Endothelial cell of umbilical vein (primary cell): Measurements from ENCODE around the gene FMNL3.

ENCODE experiments used
- CTCF ChIP-seq, 2 donors: IDR thresholded peaks; 1 replicate in 1 of 2; 2 replicates in 1 of 2; pipeline ENCODE4 v1.5.1; 2011; ENCODE audit warnings: low read length in 2 of 2, mild to moderate bottlenecking in 2 of 2, moderate library complexity in 2 of 2, control low read depth in 1 of 2, inconsistent platforms in 1 of 2, low read depth in 1 of 2; ENCODE audit not compliant: insufficient read depth in 1 of 2; ENCODE audit errors: extremely low read depth in 1 of 2
- EZH2 ChIP-seq: IDR thresholded peaks from 2 replicates; pipeline ENCODE4 v1.6.1; 2012; ENCODE audit warnings: borderline replicate concordance, low read depth, mild to moderate bottlenecking, moderate library complexity, low read length, inconsistent platforms; ENCODE audit not compliant: severe bottlenecking
- FOS ChIP-seq: IDR thresholded peaks from 2 replicates; pipeline ENCODE4 v1.6.1; 2011; ENCODE audit warnings: mild to moderate bottlenecking, low read length, moderate library complexity, borderline replicate concordance; ENCODE audit not compliant: insufficient read depth
- GATA2 ChIP-seq: IDR thresholded peaks from 2 replicates; pipeline ENCODE4 v1.7.0; 2011; ENCODE audit warnings: low read depth, mild to moderate bottlenecking, moderate library complexity, mixed read lengths, low read length; ENCODE audit not compliant: insufficient read length, insufficient read depth
- JUN ChIP-seq: IDR thresholded peaks from 2 replicates; pipeline ENCODE4 v1.6.1; 2011; ENCODE audit warnings: borderline replicate concordance, low read depth; ENCODE audit not compliant: insufficient read length, insufficient read depth
- MAX ChIP-seq: IDR thresholded peaks from 2 replicates; pipeline ENCODE4 v1.6.1; 2011; ENCODE audit not compliant: insufficient read depth, insufficient read length
- MYC ChIP-seq: IDR thresholded peaks from one replicate; pipeline ENCODE4 v1.6.1; 2011; ENCODE audit warnings: mild to moderate bottlenecking, low read depth, low read length
- POLR2A ChIP-seq: IDR thresholded peaks from 2 replicates; pipeline ENCODE4 v1.6.1; 2012; ENCODE audit warnings: low read depth, mild to moderate bottlenecking, control low read depth, low read length
- POLR2AphosphoS5 ChIP-seq: IDR thresholded peaks from 2 replicates; pipeline ENCODE4 v1.6.1; 2012; ENCODE audit warnings: low read depth, mild to moderate bottlenecking, control low read depth, low read length, moderate library complexity; ENCODE audit not compliant: insufficient read depth

GRCh38 chr12:49626836-49627235, 80.4 kb downstream of the FMNL3 start:
- TF ChIP-seq POLR2AphosphoS5 (no peak), CTCF (IDR thresholded peaks at IDR 0.05; ENCODE audit: extremely low read depth in 1 of 2, insufficient read depth in 1 of 2, low read depth in 1 of 2, low read length in 2 of 2) (no peak), POLR2A (no peak), EZH2 (no peak), MYC (no peak), MAX (no peak), JUN (no peak), GATA2 (no peak), FOS (no peak)
